ENCODE results near the gene CHMP6.
A peak's percentile ranks its signal among the peaks of the same experiment; 100 is the strongest.

CHMP6 gene

DNA sequence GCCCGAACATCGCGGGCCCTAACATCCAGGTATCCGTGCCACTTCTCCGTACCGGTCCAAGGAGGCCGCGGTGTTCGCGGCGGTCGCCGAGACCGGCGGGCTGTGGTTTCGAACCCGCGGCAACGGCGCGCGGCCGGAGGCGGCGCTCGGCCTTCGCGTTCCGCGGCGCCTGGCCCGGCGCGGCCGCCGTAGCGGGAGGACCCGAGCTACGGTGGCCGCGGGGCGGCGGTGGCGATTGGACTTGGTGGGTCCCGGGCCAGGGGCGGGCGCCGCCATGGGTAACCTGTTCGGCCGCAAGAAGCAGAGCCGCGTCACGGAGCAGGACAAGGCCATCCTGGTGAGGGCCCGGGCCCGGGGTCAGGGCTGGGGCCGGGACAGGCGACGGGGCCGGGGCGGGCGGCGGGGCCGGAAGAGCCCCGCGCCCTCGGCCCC, at the start of gene CHMP6:
Gene CHMP6 (plus strand): TSS at position 197 of the 432 bp plus-strand sequence. CDS start 78 bp downstream, at position 275.
- peak; percentile 61 for DNase-seq (ENCODE audit: low read depth)

- DNase-seq (ENCODE audit: low read depth), result no peak
Observed at GRCh38 chr17:80942423-80943345, 49.0 kb upstream of the CHMP6 start.

- DNase-seq (ENCODE audit: low read depth), result no peak
Observed at GRCh38 chr17:80943346-80944145, 48.1 kb upstream of the CHMP6 start.

DNA sequence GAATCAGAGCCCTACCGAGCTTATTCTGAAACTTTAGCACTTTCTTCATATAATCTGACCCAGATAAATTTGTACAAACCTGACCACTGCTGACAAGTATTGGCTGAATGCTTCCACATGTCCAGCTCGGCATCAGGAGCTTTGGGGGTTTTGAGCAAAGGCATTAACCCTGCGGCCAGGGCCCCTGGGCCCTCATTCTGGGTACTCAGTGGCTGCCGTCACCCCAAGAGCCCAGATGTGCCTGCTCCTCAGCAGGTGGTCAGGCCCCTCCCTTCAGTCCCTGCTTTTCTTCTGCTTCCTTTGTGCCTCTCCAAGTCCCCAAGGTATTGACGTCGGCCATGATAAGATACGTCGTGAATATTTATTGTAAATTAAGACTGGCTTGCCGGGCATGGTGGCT, 47.3 kb upstream of the CHMP6 start:
- DNase-seq (ENCODE audit: low read depth), result no peak

GRCh38 chr17:80945736-80946135, 45.9 kb upstream of the CHMP6 start:
- no peak for DNase-seq (ENCODE audit: low read depth)

DNA sequence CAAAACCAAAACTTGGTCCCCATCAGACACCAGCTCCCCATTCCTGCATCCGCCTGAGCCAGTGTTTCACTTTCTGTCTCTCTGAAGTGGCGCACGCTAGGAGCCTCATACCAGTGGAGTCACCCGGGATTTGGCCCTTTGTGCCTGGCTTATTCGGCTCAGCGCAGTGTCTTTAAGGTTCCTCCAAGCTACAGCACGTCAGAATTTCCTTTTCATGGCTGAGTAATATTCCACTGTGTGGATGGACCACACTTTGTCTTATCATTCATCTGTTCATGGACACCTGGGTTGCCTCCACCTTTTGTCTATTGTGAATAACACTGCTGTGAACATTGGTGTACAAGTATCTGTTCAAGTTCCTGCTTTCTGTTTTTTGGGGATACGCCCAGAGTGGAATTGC, 45.2 kb upstream of the CHMP6 start:
- DNase-seq (ENCODE audit: low read depth), result no peak

DNA sequence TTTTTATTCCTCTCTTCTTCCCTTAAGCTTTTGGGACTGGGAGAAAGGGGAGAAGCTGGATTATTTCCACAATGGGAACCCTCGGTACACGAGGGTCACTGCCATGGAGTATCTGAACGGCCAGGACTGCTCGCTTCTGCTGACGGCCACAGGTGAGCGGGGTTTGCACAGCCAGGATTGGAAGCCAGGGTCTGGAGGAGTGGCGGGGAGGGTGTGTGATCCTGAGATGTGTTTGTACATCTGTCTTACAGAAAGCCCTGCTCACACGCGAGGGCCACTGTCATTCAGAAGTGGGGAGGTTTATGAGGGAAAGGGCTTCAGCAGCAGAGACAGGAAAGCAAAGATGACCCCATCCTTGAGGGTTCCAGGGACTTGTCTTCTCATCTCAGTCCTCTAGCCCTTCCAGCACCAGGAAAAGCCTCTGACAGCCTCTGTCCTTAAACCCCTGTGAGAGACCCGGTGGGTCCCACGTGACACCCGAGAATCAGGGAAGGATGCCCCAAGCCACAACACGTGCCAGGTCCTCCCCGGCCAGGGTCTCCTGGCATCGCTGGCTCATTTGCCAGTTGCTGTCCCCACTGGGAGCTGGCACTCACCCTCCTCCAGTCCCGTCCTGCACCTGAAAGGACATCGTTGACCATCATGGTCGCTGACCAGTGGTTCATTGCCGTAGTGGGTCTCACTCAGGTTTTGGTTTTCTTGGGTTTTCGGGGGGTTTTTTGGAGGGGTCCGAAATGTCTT, 44.3 kb upstream of the CHMP6 start:
- DNase-seq (ENCODE audit: low read depth), result no peak

- DNase-seq (ENCODE audit: low read depth), result no peak
Observed at GRCh38 chr17:80948019-80948975, 43.3 kb upstream of the CHMP6 start.

GRCh38 chr17:80948976-80949450, 42.6 kb upstream of the CHMP6 start:
- DNase-seq (ENCODE audit: low read depth), result no peak

DNA sequence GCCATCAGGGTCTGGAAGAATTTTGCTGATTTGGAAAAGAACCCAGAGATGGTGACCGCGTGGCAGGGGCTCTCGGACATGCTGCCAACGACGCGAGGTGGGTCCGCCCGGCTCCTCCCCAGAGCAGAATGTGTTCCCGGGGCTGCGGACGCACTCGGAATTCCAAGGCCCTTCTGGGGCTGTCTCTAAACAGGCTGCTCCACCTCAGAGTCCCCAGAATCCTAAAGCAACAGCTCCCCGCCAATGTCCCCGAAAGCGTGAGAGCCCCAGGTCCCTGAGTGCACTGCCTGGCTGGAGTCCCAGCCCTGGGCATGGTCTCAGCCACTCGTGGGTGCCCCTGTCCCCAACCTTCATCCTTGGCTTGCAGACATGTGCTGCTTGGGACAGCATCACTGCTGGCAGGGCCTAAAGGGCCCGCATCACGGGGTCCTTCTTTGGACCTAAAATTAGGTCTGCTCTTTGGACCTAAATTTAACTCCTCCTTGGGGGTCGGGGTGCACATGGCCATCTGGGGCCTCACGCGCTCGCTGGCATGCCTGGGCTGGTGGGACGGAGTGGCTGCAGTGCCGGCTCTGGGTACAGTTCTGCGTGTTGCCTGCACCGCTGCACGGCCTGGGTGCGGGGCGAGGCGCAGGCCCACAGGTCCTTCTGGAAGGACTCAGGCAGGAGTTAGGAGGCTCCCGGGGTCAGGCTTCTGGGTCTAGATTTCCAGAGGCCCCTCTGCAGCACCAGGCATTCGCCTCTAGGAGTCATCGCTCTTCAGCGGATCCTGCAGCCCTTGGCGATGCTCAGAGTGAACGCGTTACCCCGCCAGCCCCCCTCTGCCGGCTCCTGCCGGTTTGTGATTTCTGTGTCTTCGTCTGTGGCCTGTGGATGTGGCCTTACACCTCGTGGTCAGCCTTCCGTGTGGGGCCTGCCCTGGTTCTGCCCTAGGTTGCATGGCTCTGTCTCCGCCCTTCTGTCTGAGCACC, 41.9 kb upstream of the CHMP6 start:
- DNase-seq (ENCODE audit: low read depth), result no peak

- DNase-seq (ENCODE audit: low read depth), result no peak
Observed at GRCh38 chr17:80950466-80951120, 41.0 kb upstream of the CHMP6 start.

GRCh38 chr17:80951121-80952090, 40.2 kb upstream of the CHMP6 start:
- DNase-seq (ENCODE audit: low read depth), result no peak

DNA sequence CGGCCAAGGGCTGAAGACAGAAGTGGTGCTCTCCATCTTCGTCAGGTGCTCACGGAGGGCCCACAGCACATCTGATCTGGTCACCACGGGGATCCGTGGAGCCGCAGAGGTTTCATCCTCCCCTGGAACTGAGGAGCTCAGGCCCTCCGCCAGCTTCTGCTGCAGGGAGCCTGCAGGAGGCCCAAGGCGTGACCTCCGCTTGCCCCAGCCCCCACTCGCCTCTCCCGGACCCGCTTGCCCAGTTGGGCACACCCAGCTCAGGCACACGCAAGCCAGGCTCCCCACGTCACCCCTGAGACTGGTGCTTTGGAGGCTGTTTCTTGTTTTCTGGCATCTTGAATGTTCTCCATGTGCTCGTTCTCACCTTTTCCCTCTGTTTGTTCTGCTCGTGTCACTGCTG, 39.4 kb upstream of the CHMP6 start:
- no peak for DNase-seq (ENCODE audit: low read depth)

GRCh38 chr17:80953471-80954315, 37.9 kb upstream of the CHMP6 start:
- no peak for DNase-seq (ENCODE audit: low read depth)

GRCh38 chr17:80955078-80955477, 36.6 kb upstream of the CHMP6 start:
- no peak for DNase-seq (ENCODE audit: low read depth)

DNA sequence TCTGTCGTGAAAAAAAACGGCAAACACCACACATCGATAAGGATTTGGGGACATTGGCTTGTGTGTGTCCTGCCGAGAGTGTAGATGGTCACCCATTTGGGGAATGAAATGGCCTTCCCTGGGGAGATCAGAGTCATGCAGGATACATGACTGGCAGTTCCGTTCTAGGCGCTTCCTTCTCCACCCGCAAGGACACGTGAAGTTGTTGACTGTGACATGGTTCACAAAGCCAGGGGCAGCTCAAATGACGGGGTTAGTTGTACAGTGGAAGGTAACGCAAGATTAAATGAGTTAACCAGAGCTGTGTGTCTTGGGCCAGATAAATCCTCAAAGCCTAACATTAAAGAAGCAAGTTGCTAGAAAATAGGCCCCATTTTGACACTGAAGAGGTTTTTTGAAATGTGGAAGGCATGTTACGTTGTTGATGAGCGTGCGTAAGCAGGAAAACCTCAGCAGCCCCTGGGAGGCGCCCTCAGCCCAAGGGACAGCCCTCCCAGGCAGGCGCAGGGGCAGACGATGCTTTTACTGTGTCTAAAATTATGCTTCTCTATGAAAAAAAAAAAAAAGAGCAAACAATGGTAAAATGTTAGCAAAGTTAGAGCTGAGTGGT, 35.9 kb upstream of the CHMP6 start:
- no peak for DNase-seq (ENCODE audit: low read depth)

Measured in activated T-cell treated with anti-CD3 and anti-CD28 coated beads for 1 hour (primary cell).